T-helper 2 cell treated with Interferon-gamma antibody and Interleukin-4, amounts not matched to agents 100 ng/mL and 5 ng/mL, for 36 hours (primary cell): ENCODE measurements around the gene MMP21. TPM values are rescaled to one million over a fixed set of nuclear protein-coding genes. Genes with fewer than 3 reads are reported as not detected.

Experiments used
- total RNA-seq: library from RNA; stranded (reverse); gene quantifications from 2 replicates; pipeline ENCODE4 v1.2.3, GENCODE V29; 2022

The MMP21 gene
- total RNA-seq, 1 donor from 2014 or later = 0.09 TPM

Other genes with a start within 250 kb of the MMP21 start
- gene TEX36, start 92.7 kb downstream of the MMP21 start, total RNA-seq = not detected in 2 replicates
- gene EDRF1, start 56.1 kb downstream of the MMP21 start, total RNA-seq = 40.8 and 44.0 TPM in 2 replicates
- gene UROS, start 47.4 kb upstream of the MMP21 start, total RNA-seq = 49.7 and 51.8 TPM in 2 replicates
- 73.2 and 78.1 TPM in 2 replicates for gene BCCIP, start 47.7 kb upstream of the MMP21 start, total RNA-seq
- 7.3 and 8.7 TPM in 2 replicates for gene DHX32, start 105.5 kb upstream of the MMP21 start, total RNA-seq
- 0.14 TPM in 1 of 2 replicates, not detected in the other for gene FANK1, start 120.7 kb upstream of the MMP21 start, total RNA-seq